Endothelial cell of umbilical vein (primary cell): ENCODE data around the gene NKX1-1. TPM values are rescaled to one million over a fixed set of nuclear protein-coding genes. Genes with fewer than 3 reads are reported as not detected.

ENCODE experiments used
- BruUV-seq: library from RNA; stranded (reverse); fragments of 400-500 nt; replicated peaks from 2 replicates; lab custom pipeline; 2021; lab: Mats Ljungman, UMichigan
- CTCF ChIA-PET: fragments of 300-600, 350-600 bp; sonication (Branson Sonifier 250); formaldehyde crosslinking; loops from one replicate; lab custom pipeline; 2021; ENCODE audit warnings: antibody characterized with exemption, inconsistent platforms; lab: Charles Lee
- POLR2A ChIA-PET: fragments of 300-600, 350-600 bp; sonication (Branson Sonifier 250); formaldehyde crosslinking; loops from one replicate; lab custom pipeline; 2021; ENCODE audit warnings: antibody characterized with exemption, inconsistent platforms; lab: Charles Lee
- DNase-seq: peaks from one replicate; pipeline ENCODE4 v3.0.0-alpha.2; 2011; ENCODE audit warnings: low read depth, low spot score
- FAIRE-seq: peaks from 2 replicates; lab custom pipeline; 2011; peaks lifted over from hg19 to GRCh38; lab: Jason Lieb, UNC
- H2AFZ ChIP-seq: 2 replicates; pipeline ENCODE4 v1.6.0; 2012; ENCODE audit warnings: low read depth, low read length, control low read depth, inconsistent platforms
- H3K27ac ChIP-seq: 2 replicates; pipeline ENCODE4 v1.5.1; 2011; ENCODE audit warnings: low read depth, mild to moderate bottlenecking, control low read depth, low read length, moderate library complexity; ENCODE audit not compliant: insufficient read depth
- H3K27me3 ChIP-seq, 2 experiments: 2 replicates each; pipeline versions ENCODE4 v1.6.0 to v1.6.1; 2011; ENCODE audit warnings: low read length in 2 of 2, mixed read lengths in 1 of 2; ENCODE audit not compliant: control insufficient read depth in 2 of 2, insufficient read depth in 2 of 2
- H3K36me3 ChIP-seq, 2 experiments: 2 replicates in 1 of 2; 3 replicates in 1 of 2; pipeline ENCODE4 v1.5.1; 2011; ENCODE audit warnings: low read length in 2 of 2, mild to moderate bottlenecking in 1 of 2, moderate library complexity in 1 of 2; ENCODE audit not compliant: control insufficient read depth in 2 of 2, insufficient read depth in 2 of 2; ENCODE audit errors: extremely low read depth in 1 of 2
- H3K4me1 ChIP-seq: 3 replicates; pipeline ENCODE4 v1.5.1; 2011; ENCODE audit warnings: mild to moderate bottlenecking, low read length; ENCODE audit not compliant: control insufficient read depth, insufficient read depth; ENCODE audit errors: extremely low read depth
- H3K4me2 ChIP-seq: 2 replicates; pipeline ENCODE4 v1.6.1; 2011; ENCODE audit warnings: low read length, control low read depth, mixed read lengths; ENCODE audit not compliant: insufficient read depth
- H3K4me3 ChIP-seq, 3 experiments: fragments of 200-600 bp in 1 of 3; sonication (generic), shearing (Covaris generic) in 1 of 3; replicated peaks in 1 of 3; 2 replicates each; pipeline ENCODE4 v1.5.1; 2011 to 2016; ENCODE audit warnings: control low read depth in 3 of 3, low read length in 3 of 3, mild to moderate bottlenecking in 2 of 3, inconsistent platforms in 1 of 3, low read depth in 1 of 3, moderate library complexity in 1 of 3; ENCODE audit not compliant: insufficient read depth in 1 of 3
- H3K79me2 ChIP-seq: 2 replicates; pipeline ENCODE4 v1.6.0; 2012; ENCODE audit warnings: low read length, inconsistent platforms; ENCODE audit not compliant: control insufficient read depth, insufficient read depth
- H3K9ac ChIP-seq: replicated peaks from 2 replicates; pipeline ENCODE3; 2011; ENCODE audit warnings: low read length, control low read depth; ENCODE audit not compliant: insufficient read depth; ENCODE audit errors: extremely low read depth
- H3K9me1 ChIP-seq: replicated peaks from 3 replicates; pipeline ENCODE4 v1.6.0; 2011; ENCODE audit warnings: mild to moderate bottlenecking, low read length; ENCODE audit not compliant: control insufficient read depth, insufficient read depth; ENCODE audit errors: extremely low read depth
- H3K9me3 ChIP-seq: replicated peaks from 2 replicates; pipeline ENCODE4 v1.5.1; 2012; ENCODE audit warnings: low read length, inconsistent platforms; ENCODE audit not compliant: control insufficient read depth, insufficient read depth
- H4K20me1 ChIP-seq: replicated peaks from 2 replicates; pipeline ENCODE3; 2011; ENCODE audit warnings: mild to moderate bottlenecking, low read length; ENCODE audit not compliant: control insufficient read depth, insufficient read depth; ENCODE audit errors: extremely low read depth
- EZH2 ChIP-seq: IDR thresholded peaks from 2 replicates; pipeline ENCODE4 v1.6.1; 2012; ENCODE audit warnings: borderline replicate concordance, low read depth, mild to moderate bottlenecking, moderate library complexity, low read length, inconsistent platforms; ENCODE audit not compliant: severe bottlenecking
- FOS ChIP-seq: IDR thresholded peaks from 2 replicates; pipeline ENCODE4 v1.6.1; 2011; ENCODE audit warnings: mild to moderate bottlenecking, low read length, moderate library complexity, borderline replicate concordance; ENCODE audit not compliant: insufficient read depth
- GATA2 ChIP-seq: IDR thresholded peaks from 2 replicates; pipeline ENCODE4 v1.7.0; 2011; ENCODE audit warnings: low read depth, mild to moderate bottlenecking, moderate library complexity, mixed read lengths, low read length; ENCODE audit not compliant: insufficient read length, insufficient read depth
- JUN ChIP-seq: IDR thresholded peaks from 2 replicates; pipeline ENCODE4 v1.6.1; 2011; ENCODE audit warnings: borderline replicate concordance, low read depth; ENCODE audit not compliant: insufficient read length, insufficient read depth
- MYC ChIP-seq: IDR thresholded peaks from one replicate; pipeline ENCODE4 v1.6.1; 2011; ENCODE audit warnings: mild to moderate bottlenecking, low read depth, low read length
- POLR2A ChIP-seq: IDR thresholded peaks from 2 replicates; pipeline ENCODE4 v1.6.1; 2012; ENCODE audit warnings: low read depth, mild to moderate bottlenecking, control low read depth, low read length
- POLR2AphosphoS5 ChIP-seq: IDR thresholded peaks from 2 replicates; pipeline ENCODE4 v1.6.1; 2012; ENCODE audit warnings: low read depth, mild to moderate bottlenecking, control low read depth, low read length, moderate library complexity; ENCODE audit not compliant: insufficient read depth
- dilution Hi-C: fragments of 300-500 bp; cut with MboI; formaldehyde crosslinking; loops from one replicate; pipeline ENCODE4 v1.15.0; 2019; ENCODE audit warnings: low sequenced_read_pairs; ENCODE audit not compliant: extremely low pct_ligation_motif_present
- intact Hi-C: fragments of 100-400 bp; cut with micrococcal nuclease; formaldehyde crosslinking; loops from one replicate; pipeline ENCODE4 v1.10.0; 2022
- polyA plus RNA-seq, 4 experiments: library from polyadenylated mRNA; depleted of rRNA in 3 of 4; stranded (reverse) in 3 of 4; unstranded in 1 of 4; fragments of >200 nt; gene quantifications; 2 replicates each; pipeline versions ENCODE4 v1.2.1 to v1.2.3, GENCODE V29; 2011 to 2012; ENCODE audit warnings: missing spikeins in 1 of 4
- total RNA-seq: library from RNA; stranded (reverse); gene quantifications from 2 replicates; pipeline ENCODE4 v1.2.3, GENCODE V29; 2021
- TF ChIP-seq, protein P1 (sequence below): IDR thresholded peaks from 2 replicates; pipeline ENCODE4 v1.6.1; 2011; ENCODE audit not compliant: insufficient read depth, insufficient read length
- TF ChIP-seq, protein P2 (sequence below), 2 donors: IDR thresholded peaks; 1 replicate in 1 of 2; 2 replicates in 1 of 2; pipeline ENCODE4 v1.5.1; 2011; ENCODE audit warnings: low read length in 2 of 2, mild to moderate bottlenecking in 2 of 2, moderate library complexity in 2 of 2, control low read depth in 1 of 2, inconsistent platforms in 1 of 2, low read depth in 1 of 2; ENCODE audit not compliant: insufficient read depth in 1 of 2; ENCODE audit errors: extremely low read depth in 1 of 2

The NKX1-1 gene
- total and polyA plus RNA-seq, 2 donors (not counting 3 experiments of a cell fraction or from before 2014, with no cell fraction given), result not detected

DNA sequence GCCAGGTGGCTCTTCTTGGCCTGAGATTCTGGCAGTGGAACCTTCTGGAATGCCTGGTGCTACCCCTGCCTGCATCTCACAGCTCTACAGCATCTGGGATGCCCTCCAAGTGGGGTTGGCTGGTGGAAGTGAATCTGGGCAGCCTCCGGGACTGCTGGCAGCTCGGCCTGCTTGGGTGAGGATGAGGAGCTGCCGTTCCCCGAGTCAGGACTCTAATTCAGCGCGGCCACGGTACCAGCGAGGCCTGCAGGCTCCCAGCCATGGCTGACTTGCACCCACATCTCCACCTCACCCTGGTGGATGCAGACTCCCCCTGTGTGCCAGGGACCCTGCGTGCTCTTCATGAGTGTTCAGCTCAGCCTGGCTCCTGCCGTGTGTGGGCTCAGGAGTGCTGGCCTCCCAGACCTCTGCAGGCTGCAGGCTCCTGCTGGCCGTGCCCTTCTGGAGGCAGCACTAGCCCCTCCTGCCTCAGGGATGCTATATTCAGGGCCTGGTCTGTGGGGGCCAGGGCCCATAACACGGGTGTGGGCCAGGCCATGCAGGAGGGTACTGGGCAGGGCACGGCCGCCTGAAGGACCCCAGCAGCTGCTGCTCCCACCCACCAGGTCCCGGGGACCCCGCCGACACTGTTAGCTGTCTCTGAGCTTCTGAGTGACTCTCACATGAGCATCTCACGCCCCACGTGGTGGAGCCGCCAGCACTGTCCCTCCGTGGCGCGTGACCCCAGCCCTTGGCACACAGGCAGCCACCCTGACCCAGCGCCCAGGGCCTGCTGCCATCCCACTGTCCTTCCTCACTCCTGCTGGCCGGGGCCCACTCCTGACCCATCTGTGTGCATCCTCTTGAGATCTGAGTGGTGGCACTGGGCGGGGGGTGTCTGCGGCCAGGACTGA, 48.6 kb downstream of the NKX1-1 start:
- H3K4me2 ChIP-seq, result no peak overlapping the region
- no peaks in the 10 kb centered on the region for H3K9me1 ChIP-seq
- H3K36me3 ChIP-seq, result no peaks in the 10 kb centered on the region
- ChIA-PET CTCF (interaction anchor here (1.7 to 3.9 kb wide), 4 partner anchors 11 to 272 kb away, joined by 7 to 30 read pairs (median 14); partner anchors contain the start of gene UVSSA), POLR2A (no interaction called here)
- no peaks in the 10 kb centered on the region for H4K20me1 ChIP-seq
- dilution Hi-C loops (no loop called here), intact Hi-C loops (loop anchor here (2.0 kb wide), 1 partner anchor 191 kb away; no protein-coding TSS in a partner anchor)
- no peak overlapping the region for H3K9ac ChIP-seq
- H3K9me3 ChIP-seq, result no peaks in the 10 kb centered on the region
- H3K27ac ChIP-seq, result no peak overlapping the region
- no peak for TF ChIP-seq POLR2A
- TF ChIP-seq FOS, result no peak
- TF ChIP-seq JUN, result no peak
- TF ChIP-seq, protein P1, sequence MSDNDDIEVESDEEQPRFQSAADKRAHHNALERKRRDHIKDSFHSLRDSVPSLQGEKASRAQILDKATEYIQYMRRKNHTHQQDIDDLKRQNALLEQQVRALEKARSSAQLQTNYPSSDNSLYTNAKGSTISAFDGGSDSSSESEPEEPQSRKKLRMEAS, result no peak
- no peak for TF ChIP-seq POLR2AphosphoS5
- no peak for TF ChIP-seq GATA2
- TF ChIP-seq, protein P2, sequence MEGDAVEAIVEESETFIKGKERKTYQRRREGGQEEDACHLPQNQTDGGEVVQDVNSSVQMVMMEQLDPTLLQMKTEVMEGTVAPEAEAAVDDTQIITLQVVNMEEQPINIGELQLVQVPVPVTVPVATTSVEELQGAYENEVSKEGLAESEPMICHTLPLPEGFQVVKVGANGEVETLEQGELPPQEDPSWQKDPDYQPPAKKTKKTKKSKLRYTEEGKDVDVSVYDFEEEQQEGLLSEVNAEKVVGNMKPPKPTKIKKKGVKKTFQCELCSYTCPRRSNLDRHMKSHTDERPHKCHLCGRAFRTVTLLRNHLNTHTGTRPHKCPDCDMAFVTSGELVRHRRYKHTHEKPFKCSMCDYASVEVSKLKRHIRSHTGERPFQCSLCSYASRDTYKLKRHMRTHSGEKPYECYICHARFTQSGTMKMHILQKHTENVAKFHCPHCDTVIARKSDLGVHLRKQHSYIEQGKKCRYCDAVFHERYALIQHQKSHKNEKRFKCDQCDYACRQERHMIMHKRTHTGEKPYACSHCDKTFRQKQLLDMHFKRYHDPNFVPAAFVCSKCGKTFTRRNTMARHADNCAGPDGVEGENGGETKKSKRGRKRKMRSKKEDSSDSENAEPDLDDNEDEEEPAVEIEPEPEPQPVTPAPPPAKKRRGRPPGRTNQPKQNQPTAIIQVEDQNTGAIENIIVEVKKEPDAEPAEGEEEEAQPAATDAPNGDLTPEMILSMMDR (IDR thresholded peaks at IDR 0.05; ENCODE audit: extremely low read depth in 1 of 2, insufficient read depth in 1 of 2, low read depth in 1 of 2, low read length in 2 of 2), result no peak
- TF ChIP-seq MYC, result no peak
- no peak for TF ChIP-seq EZH2
- no peak overlapping the region for H3K4me3 ChIP-seq
- H3K27me3 ChIP-seq, result no peaks in the 10 kb centered on the region
- no TSS peak for BruUV-seq
- no peaks in the 10 kb centered on the region for H3K4me1 ChIP-seq
- H2AFZ ChIP-seq, result no peak overlapping the region
- DNase-seq (no peak), FAIRE-seq (no peak)
- H3K79me2 ChIP-seq, result no peaks in the 10 kb centered on the region
